Spleen (tissue), 11 donors: ENCODE measurements around the gene BOD1L2. TPM values are rescaled to one million over a fixed set of nuclear protein-coding genes. Genes with fewer than 3 reads are reported as not detected.

Source experiments
- DNase-seq: peaks from one replicate; pipeline ENCODE4 v3.0.0-alpha.2; 2020
- H3K27ac ChIP-seq, 8 donors: fragments of 200-600 bp; sonication (generic) in 7 of 8; 1 replicate in 4 of 8; 2 replicates in 4 of 8; pipeline versions ENCODE4 v1.5.0 to v1.8.0; 2016 to 2021; ENCODE audit warnings: inconsistent platforms in 4 of 8, mild to moderate bottlenecking in 4 of 8, moderate library complexity in 1 of 8
- H3K27me3 ChIP-seq, 7 donors: fragments of 200-600 bp; sonication (generic) in 6 of 7; replicated peaks in 1 of 7; 1 replicate in 4 of 7; 2 replicates in 3 of 7; pipeline versions ENCODE4 v1.5.0 to v1.8.0; 2016 to 2021; ENCODE audit warnings: inconsistent platforms in 3 of 7, mild to moderate bottlenecking in 1 of 7
- H3K36me3 ChIP-seq, 6 donors: fragments of 200-600 bp; sonication (generic) in 5 of 6; 1 replicate in 4 of 6; 2 replicates in 2 of 6; pipeline versions ENCODE4 v1.5.0 to v1.8.0; 2016 to 2021; ENCODE audit warnings: inconsistent platforms in 2 of 6
- H3K4me1 ChIP-seq, 6 donors: fragments of 200-600 bp; sonication (generic) in 5 of 6; 1 replicate in 3 of 6; 2 replicates in 3 of 6; pipeline versions ENCODE4 v1.5.0 to v1.8.0; 2016 to 2021; ENCODE audit warnings: inconsistent platforms in 3 of 6
- H3K4me3 ChIP-seq, 8 donors: fragments of 200-600 bp; sonication (generic) in 7 of 8; 1 replicate in 4 of 8; 2 replicates in 4 of 8; pipeline versions ENCODE4 v1.5.0 to v1.8.0; 2016 to 2021; ENCODE audit warnings: inconsistent platforms in 4 of 8, mild to moderate bottlenecking in 4 of 8, moderate library complexity in 2 of 8
- H3K9me3 ChIP-seq, 8 donors: fragments of 200-600 bp; sonication (generic) in 7 of 8; 1 replicate in 4 of 8; 2 replicates in 4 of 8; pipeline versions ENCODE4 v1.5.0 to v1.8.0; 2016 to 2021; ENCODE audit warnings: inconsistent platforms in 4 of 8
- POLR2A ChIP-seq, 3 donors: fragments of 450-650 bp; IDR thresholded peaks; one replicate each; pipeline ENCODE4 v1.5.1; 2017; ENCODE audit warnings: antibody characterized with exemption in 3 of 3, mild to moderate bottlenecking in 1 of 3
- POLR2AphosphoS5 ChIP-seq, 3 donors: sonication (generic); formaldehyde crosslinking; IDR thresholded peaks; one replicate each; pipeline ENCODE4 v1.5.1; 2017; ENCODE audit warnings: antibody characterized with exemption in 3 of 3
- WGBS, 5 donors: extraction: QIAGEN DNeasy Blood & Tissue Kit in 3 of 5; methylation state at CpG; one replicate each; pipeline versions ENCODE4 v1.1.5 to v1.1.7; 2013 to 2018; 5-methylcytosine and 5-hydroxymethylcytosine counted together
- intact Hi-C: fragments of 100-400 bp; cut with DNase I; formaldehyde crosslinking; loops from one replicate; pipeline ENCODE4 v1.15.0; 2023; ENCODE audit warnings: low total_unique reads
- polyA plus RNA-seq, 3 donors: library from polyadenylated mRNA; stranded (reverse); fragments of 200-250 nt; gene quantifications; one replicate each; pipeline ENCODE4 v1.2.1, GENCODE V29; 2013
- total RNA-seq, 7 donors: library from RNA; depleted of rRNA in 3 of 7; stranded (reverse); fragments of >200 nt in 3 of 7; fragmentation: NEBNext Ultra II Directional in 4 of 7; extraction: Animal tissue kit (Norgen Biotek cat#: 25700) in 4 of 7; gene quantifications; one replicate each; pipeline versions ENCODE4 v1.1.0 to v1.2.1, GENCODE V29; 2016 to 2021
- TF ChIP-seq, protein P1 (sequence below), 11 experiments: fragments of 200-600 bp in 7 of 11; fragments of 450-650 bp in 4 of 11; sonication (generic) in 4 of 11; IDR thresholded peaks in 8 of 11; conservative IDR thresholded peaks in 3 of 11; 1 replicate in 7 of 11; 2 replicates in 4 of 11; pipeline versions ENCODE4 v1.4.0 to v1.8.0; 2016 to 2021; ENCODE audit warnings: antibody characterized with exemption in 11 of 11, inconsistent platforms in 4 of 11, mild to moderate bottlenecking in 1 of 11
- donor health status: healthy with polysubstance abuse.
- donor health status: DM: no; HTN: no; CAD: no; lungs with moderate emphysema.
- donor health status: DM: no; HTN: no; CAD: no.
- donor health status: Bipolar disorder and iron deficiency.
- donor health status: healthy.
- donor health status: DM: no; HTN: no; CAD: no.
- donor health status: DM: yes; HTN: yes; CAD: no.

Gene BOD1L2
- total and polyA plus RNA-seq, 10 donors: not detected

DNA sequence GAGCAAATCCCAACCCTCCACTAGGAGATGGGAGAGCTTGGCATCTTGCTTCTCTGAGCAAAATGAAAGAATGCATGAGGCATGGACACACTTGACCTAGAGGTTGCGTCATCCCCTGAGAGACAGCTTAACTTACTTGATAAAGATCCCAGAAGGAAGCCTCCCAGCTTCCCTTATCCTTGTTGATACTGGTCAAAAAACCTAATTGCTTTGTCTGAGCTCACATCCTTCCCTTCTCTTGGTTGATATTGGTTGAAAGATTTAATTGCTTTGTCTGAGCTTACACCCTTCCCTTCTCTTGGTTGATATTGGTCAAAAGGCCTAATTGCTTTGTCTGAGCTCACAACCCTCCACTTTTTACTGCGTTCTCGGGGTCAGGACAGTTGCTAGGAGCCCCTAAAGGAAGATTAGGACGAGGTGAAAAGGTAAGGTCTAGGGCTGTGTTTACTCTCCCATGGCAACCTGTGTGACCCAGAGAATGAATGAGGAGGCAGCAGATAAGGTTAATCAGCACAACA, 12.2 kb upstream of the BOD1L2 start:
- Histone ChIP-seq H3K27me3 (peaks cover 0 to 53% (median 0%) of the 10 kb centered on the region in 7 donors), H3K9me3 (peaks cover 0 to 4% (median 0%) of the 10 kb centered on the region in 8 donors), H3K4me1 (no peaks in the 10 kb centered on the region), H3K27ac (no peak overlapping the region), H3K4me3 (no peak overlapping the region), H3K36me3 (no peaks in the 10 kb centered on the region)
- intact Hi-C loops: no loop called here
- WGBS, 5 donors: 47 to 77% (median 58%) methylated on average over 4 of the region's 4 CpGs
- no peak for DNase-seq
- no peak for TF ChIP-seq POLR2A (IDR thresholded peaks at IDR 0.05)
- TF ChIP-seq POLR2AphosphoS5 (IDR thresholded peaks at IDR 0.05): no peak
- TF ChIP-seq, protein P1, sequence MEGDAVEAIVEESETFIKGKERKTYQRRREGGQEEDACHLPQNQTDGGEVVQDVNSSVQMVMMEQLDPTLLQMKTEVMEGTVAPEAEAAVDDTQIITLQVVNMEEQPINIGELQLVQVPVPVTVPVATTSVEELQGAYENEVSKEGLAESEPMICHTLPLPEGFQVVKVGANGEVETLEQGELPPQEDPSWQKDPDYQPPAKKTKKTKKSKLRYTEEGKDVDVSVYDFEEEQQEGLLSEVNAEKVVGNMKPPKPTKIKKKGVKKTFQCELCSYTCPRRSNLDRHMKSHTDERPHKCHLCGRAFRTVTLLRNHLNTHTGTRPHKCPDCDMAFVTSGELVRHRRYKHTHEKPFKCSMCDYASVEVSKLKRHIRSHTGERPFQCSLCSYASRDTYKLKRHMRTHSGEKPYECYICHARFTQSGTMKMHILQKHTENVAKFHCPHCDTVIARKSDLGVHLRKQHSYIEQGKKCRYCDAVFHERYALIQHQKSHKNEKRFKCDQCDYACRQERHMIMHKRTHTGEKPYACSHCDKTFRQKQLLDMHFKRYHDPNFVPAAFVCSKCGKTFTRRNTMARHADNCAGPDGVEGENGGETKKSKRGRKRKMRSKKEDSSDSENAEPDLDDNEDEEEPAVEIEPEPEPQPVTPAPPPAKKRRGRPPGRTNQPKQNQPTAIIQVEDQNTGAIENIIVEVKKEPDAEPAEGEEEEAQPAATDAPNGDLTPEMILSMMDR (IDR thresholded peaks at IDR 0.05 in 8 of 11, conservative IDR thresholded peaks at IDR 0.05 in 3 of 11): no peak

DNA sequence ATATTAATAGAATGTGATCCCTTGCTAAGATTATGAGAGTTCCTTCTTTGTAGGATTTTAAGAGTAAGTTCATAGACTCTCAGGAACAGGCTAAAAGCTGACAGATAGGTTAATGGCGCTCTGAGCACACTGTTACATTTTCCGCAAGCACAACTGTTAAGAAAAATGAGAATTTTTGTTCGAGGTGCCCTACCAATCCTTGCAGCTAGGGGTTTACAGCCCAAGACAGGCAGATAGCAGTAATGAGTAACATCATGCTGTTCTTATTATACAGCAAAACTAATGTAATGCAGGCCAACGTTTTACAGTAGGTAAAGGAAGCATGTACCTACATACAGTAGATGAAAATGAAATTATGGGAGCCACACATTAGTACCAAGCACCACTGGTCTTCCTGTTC, 11.2 kb upstream of the BOD1L2 start:
- 52 to 65% (median 57%) methylated on average over 4 of the region's 4 CpGs for WGBS, 5 donors
- no peaks in the 10 kb centered on the region for H3K4me1 ChIP-seq
- H3K27me3 ChIP-seq: peaks cover 0 to 54% (median 0%) of the 10 kb centered on the region in 7 donors
- H3K36me3 ChIP-seq: no peaks in the 10 kb centered on the region
- TF ChIP-seq POLR2A (IDR thresholded peaks at IDR 0.05): no peak
- no peak for TF ChIP-seq POLR2AphosphoS5 (IDR thresholded peaks at IDR 0.05)
- TF ChIP-seq, protein P1 (IDR thresholded peaks at IDR 0.05 in 8 of 11, conservative IDR thresholded peaks at IDR 0.05 in 3 of 11): no peak
- no peak for DNase-seq
- H3K4me3 ChIP-seq: no peak overlapping the region
- intact Hi-C loops: no loop called here
- H3K9me3 ChIP-seq: peaks cover 0 to 4% (median 0%) of the 10 kb centered on the region in 8 donors
- H3K27ac ChIP-seq: no peak overlapping the region

DNA sequence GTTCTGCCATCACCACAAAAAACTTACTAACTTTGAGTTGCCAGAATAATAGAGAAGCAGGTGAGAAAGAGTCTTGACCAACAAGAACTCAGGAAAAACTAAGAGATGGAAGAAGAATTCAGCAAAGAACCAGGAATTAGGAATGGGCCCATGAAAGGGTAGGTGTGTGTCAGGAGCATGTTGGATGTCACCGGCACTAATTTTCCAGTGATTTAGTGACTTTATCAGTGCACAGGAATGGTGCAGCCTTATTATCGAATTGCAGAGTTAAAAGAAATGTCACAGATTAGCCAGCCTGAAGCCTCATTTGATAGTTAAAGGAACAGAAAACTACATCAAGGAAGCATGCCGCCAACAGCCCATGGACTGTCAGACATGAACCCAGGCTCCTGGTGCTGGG, 9.0 kb upstream of the BOD1L2 start:
- H3K4me1 ChIP-seq: no peaks in the 10 kb centered on the region
- intact Hi-C loops: no loop called here
- peaks cover 0 to 4% (median 0%) of the 10 kb centered on the region in 8 donors for H3K9me3 ChIP-seq
- TF ChIP-seq POLR2A (IDR thresholded peaks at IDR 0.05): no peak
- TF ChIP-seq POLR2AphosphoS5 (IDR thresholded peaks at IDR 0.05): no peak
- TF ChIP-seq, protein P1 (IDR thresholded peaks at IDR 0.05 in 8 of 11, conservative IDR thresholded peaks at IDR 0.05 in 3 of 11): no peak
- H3K36me3 ChIP-seq: no peaks in the 10 kb centered on the region
- no peak for DNase-seq
- WGBS, 5 donors: 83 to 95% (median 90%) methylated on average over 3 of the region's 3 CpGs
- peaks cover 0 to 60% (median 0%) of the 10 kb centered on the region in 7 donors for H3K27me3 ChIP-seq
- no peak overlapping the region for H3K27ac ChIP-seq
- H3K4me3 ChIP-seq: no peak overlapping the region

DNA sequence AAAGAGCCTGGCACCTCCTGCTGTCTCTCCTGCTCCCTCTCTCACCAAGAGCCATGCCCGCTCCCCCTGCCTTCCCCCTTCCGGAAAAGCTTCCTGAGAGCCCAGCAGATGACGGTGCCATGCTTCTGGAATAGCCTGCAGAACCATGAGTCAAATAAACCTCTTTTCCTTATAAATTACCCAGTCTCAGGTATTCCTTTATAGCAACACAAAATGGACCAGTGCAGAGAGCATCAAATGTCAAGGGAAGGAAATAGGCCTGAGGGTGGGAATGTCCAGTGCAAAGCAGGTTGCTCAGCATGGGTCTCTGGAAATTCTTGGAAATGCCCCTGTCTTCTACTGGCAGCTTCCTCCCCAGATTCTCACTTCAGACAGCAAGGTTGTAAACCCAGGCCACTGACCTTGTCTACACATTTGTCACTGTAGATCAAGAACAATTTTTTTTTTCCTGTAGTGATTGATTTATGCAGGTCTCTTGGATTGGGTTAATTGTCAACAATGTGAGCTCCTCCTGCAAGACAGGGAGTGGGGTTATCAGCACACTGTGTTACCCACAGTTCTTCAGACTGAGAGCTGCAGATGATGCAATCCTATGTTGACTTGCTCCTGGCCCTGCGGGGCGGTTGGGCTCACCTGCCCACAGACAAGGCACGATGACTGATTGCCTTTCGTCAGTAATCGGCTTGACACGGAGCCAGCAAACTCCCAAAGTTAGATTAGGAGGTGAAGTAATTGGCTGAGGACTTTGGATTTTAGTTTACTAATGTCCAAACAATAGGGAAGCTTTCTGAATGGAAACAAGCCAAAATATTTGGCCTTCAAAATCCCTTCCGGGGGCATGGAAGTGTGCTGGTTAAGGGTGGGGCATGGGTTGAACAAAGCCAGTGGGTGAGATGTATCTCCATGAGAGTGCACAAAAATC, 5.4 kb upstream of the BOD1L2 start:
- H3K36me3 ChIP-seq: no peaks in the 10 kb centered on the region
- H3K4me1 ChIP-seq: no peaks in the 10 kb centered on the region
- 66 to 75% (median 68%) methylated on average over 10 of the region's 10 CpGs for WGBS, 5 donors
- no peak overlapping the region for H3K27ac ChIP-seq
- DNase-seq: no peak
- no peak overlapping the region for H3K4me3 ChIP-seq
- H3K9me3 ChIP-seq: peaks cover 0 to under 1% (median 0%) of the 10 kb centered on the region in 8 donors
- intact Hi-C loops: no loop called here
- TF ChIP-seq POLR2A (IDR thresholded peaks at IDR 0.05): no peak
- TF ChIP-seq, protein P1 (IDR thresholded peaks at IDR 0.05 in 8 of 11, conservative IDR thresholded peaks at IDR 0.05 in 3 of 11): no peak
- TF ChIP-seq POLR2AphosphoS5 (IDR thresholded peaks at IDR 0.05): no peak
- H3K27me3 ChIP-seq: peaks cover 0 to 49% (median 0%) of the 10 kb centered on the region in 7 donors
